ENCODE data around the gene POLN.
A peak's percentile ranks its signal among the peaks of the same experiment; 100 is the strongest.

Gene POLN

GRCh38 chr4:2103127-2103842 lies 138.6 kb downstream of the POLN start:
- DNase-seq, result no peak

- DNase-seq, result no peak
Observed at GRCh38 chr4:2102045-2102883, 139.7 kb downstream of the POLN start.

DNA sequence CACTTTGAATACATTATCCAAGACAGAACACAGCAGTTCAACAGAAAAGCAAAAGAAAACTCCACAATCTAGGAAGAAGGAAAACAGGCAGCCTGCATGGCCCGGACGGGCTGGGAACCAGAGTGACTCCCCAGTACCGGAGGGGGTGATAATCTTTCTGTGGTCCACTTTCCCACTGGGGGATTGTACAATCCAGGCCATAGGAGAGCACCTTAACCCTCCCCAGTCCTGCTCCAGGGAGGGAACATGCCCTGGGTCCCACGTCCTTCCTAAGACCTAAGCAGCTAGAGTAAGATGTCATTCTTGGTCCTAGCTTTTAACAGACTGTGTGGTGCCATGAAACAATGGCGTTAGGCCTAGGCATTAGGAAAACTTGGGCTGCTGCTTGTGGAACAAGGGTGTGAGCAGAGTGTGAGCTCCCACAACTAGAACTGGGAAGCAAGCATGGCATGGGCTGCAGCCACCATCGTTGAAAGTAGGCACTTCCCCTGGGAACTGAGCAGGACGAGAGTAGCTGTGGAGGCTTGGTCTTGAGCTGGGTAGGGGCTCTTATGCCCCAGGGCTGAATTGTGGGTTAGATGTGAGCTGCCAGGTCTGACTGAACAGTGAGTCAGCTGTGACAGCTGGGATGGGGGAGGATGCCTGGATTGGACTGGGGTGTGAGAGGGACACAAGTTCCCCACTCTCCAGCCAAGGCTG lies 140.4 kb downstream of the POLN start:
- no peak for DNase-seq

DNA sequence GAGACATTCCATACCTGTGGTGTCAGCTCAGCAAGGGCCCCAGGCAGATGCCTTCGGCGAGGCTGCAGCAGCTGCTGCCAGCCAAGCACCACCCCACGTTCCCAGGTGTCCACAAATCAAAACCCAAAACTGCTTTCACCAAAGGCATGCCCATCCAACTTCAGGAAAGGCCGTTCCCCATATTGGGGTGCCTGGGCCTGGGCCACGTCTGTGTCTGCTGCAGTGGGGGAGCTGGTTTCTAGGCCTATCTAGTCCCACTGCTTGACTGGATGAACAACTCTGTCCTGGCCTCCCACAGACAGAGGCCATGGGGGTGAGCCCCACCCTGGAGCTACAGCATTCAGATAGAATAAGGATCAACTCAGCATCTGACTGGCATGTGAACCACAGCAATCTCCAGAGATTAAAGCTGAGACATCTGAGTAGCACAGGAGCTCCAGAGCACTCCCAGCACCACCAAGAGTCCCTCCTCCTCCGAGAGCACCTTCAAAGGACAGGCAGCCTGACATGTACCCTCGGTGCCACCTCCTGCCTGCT lies 145.8 kb downstream of the POLN start:
- DNase-seq, result no peak

GRCh38 chr4:2095236-2096072 lies 146.5 kb downstream of the POLN start:
- no peak for DNase-seq

DNA sequence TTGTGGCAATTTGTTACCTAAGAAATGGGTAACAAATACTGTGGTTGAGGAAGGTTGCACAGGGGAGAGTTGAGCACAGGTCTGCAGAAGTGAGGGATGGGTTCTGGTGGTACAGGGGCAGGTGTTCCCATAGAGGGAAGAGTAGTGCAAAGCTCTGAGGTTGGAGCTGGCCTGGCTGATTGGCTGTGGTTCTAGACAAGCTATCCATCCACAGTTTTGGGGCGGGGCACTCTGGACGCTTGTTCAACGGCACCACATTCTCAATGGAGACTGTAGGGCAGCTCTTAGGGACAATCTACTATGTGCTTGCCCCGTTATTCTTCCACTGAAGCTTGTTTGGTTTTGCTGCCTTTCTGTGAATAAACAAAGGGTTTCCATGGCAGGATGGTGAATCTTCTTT lies 147.4 kb downstream of the POLN start:
- DNase-seq, result no peak

GRCh38 chr4:2093265-2093664 lies 148.7 kb downstream of the POLN start:
- no peak for DNase-seq

DNA sequence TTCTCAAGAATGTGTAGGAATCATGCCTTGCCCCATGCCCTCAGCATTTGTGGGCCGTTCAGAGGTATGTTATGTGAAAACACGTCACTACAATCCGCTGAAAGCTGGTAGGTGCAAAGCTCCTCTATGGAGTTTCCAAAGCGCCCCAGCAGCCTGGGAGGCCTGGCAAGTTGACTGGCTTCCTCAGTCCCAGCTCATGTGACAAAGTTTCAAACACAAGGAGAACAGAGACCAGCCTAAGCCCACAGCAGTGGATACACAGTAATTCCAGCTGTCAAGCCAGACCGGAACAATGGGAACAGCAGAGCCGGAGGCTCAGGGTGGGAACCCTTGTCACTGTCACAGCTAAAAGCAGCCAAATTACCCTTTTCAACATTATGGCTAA lies 149.3 kb downstream of the POLN start:
- no peak for DNase-seq

DNA sequence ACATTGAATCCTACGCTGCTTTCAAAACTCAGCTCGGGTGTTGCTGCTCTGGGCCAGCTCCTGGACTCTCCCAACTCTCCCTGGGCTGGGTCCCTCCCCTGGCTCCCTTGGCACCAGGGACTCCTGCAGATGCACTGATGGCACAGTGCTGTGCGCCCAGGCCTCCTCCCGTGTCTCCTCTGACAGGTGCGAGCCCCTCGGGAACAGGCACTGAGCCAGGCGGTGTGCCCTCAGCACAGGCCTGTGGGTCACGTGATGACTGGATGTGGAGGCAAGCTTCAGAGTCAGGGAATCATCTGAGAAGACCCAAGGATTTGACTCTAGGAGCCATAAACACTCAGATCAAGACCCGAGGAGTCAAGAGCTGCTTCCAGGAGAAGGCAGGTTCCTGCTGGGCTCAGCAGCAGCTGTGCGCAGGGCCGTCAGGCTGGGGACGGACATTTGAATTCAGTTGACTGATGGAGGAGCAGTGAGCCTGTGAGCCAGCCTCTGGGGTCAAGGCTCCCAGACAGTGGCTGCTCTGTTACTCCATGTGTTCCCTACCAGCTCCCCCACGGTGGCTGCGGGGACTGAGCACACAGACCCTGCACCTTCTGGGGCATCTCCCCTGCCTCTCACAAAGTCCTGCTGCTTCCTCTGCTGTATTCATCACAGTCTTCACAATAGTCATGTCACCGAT lies 149.8 kb downstream of the POLN start:
- DNase-seq, result no peak

- DNase-seq, result no peak
Observed at GRCh38 chr4:2090642-2091041, 151.3 kb downstream of the POLN start.

DNA sequence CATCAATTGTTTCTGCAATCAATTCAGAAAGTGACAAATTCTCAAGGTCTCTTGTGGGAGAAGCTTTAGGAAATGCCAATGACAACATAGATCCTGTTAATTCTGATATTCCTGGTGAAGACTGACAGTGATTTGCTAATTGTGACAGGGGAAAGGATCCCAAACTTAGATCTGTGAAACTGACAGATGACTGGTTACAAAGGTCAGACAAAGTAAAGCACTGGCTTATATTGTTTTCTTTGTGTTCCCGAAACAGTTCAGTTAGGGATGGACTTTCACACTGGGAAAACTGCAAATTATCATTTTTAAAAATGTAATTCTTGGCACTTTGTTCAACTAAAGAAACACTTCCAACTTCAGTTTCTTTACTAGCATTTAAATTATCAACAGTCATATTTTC lies 152.7 kb downstream of the POLN start:
- no peak for DNase-seq

- no peak for DNase-seq
Observed at GRCh38 chr4:2087170-2087569, 154.8 kb downstream of the POLN start.

- peak; percentile 98 for DNase-seq
Observed at GRCh38 chr4:2085496-2085901, 156.4 kb downstream of the POLN start.

DNA sequence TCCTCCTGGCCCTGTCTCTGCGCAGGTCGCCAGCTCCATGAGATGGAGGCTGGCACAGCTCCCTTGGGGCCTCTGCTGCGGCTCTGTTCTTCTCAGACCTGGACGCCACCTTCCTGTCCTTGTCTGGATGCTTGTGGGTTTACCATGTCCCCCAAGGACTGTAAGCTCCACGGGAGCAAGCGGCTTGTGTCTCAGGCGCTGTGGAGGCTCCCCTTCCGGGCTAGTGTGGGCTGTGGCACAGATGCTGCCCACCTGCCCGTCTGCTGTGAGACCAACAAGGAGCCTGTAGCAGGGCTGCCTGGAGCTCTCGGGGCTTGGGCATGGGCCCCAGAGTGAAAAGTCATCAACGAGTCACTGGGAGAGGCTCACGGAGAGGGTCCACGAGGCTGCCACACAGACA lies 157.6 kb downstream of the POLN start:
- no peak for DNase-seq

DNA sequence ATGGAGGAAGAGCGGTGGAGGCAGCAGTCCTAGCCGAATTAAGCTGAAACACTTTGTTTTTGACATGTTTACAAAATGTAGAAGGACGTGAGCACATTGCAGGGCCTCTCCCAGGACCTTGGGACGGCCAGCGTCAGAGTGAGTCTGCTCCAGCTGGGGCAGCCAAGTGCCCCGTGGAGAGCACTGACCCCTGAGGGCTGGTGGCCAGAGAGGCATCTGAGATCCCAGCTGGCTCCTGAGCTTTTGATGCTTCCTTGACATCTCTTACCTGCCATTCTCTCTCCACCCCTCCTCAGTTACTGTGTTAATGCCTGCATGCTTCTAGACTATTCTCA lies 158.1 kb downstream of the POLN start:
- DNase-seq, result no peak

GRCh38 chr4:2083116-2083825 lies 158.7 kb downstream of the POLN start:
- no peak for DNase-seq

DNA sequence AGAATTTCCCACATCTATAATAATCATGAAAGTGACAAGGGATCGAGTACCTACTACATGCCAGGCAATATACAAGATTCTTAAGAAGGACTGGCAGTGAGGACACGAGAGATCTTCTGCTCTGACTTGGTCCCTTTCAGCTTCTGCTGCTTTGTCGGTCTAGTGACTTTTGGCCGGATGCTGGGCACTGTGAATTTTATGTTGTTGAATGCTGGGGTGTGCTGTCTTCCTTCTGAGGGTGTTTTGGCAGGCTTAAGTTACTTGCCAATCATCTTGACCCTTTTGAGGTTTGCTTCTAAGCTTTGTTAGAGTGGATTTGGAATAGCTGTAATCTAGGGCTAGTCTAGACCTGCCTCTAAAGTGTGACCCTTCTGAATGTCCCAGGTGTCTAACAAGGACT lies 159.3 kb downstream of the POLN start:
- DNase-seq, result no peak

DNA sequence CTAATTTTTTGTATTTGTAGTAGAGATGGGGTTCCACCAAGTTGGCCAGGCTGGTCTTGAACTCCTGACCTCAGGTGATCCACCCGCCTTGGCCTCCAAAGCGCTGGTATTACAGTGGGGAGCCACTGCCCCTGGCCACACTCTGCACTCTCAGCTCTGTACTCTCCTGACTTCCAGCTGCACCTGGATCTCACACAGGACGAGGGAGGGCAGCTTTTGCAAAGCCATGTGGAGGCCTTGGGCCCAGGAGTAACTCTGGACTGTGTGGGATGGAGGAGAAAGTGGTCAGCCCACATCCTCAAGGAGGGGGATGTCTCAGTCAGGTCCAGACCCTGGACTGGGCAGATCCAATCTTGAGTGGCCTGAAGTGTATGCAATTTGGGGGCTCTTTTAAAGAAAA lies 159.8 kb downstream of the POLN start:
- DNase-seq, result no peak

DNA sequence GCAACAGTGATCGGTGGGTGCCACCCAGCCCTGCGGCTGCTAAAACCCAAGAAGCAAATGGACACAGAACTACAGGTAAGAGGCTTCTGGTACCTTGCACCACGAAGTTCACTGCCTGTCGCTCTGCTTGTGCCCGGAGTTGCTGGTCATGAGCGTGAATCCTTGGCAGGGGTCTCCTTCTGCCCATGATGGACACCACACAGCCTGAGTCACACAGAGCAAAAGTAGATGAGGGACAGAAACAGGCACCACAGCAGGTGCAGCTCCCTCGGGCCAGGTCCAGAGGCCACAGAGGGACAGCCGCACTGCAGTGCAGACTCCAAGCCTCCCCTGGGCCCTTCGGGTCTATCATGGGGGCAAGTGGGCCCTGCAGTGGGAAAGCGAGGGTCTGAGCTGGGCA lies 160.4 kb downstream of the POLN start:
- no peak for DNase-seq

DNA sequence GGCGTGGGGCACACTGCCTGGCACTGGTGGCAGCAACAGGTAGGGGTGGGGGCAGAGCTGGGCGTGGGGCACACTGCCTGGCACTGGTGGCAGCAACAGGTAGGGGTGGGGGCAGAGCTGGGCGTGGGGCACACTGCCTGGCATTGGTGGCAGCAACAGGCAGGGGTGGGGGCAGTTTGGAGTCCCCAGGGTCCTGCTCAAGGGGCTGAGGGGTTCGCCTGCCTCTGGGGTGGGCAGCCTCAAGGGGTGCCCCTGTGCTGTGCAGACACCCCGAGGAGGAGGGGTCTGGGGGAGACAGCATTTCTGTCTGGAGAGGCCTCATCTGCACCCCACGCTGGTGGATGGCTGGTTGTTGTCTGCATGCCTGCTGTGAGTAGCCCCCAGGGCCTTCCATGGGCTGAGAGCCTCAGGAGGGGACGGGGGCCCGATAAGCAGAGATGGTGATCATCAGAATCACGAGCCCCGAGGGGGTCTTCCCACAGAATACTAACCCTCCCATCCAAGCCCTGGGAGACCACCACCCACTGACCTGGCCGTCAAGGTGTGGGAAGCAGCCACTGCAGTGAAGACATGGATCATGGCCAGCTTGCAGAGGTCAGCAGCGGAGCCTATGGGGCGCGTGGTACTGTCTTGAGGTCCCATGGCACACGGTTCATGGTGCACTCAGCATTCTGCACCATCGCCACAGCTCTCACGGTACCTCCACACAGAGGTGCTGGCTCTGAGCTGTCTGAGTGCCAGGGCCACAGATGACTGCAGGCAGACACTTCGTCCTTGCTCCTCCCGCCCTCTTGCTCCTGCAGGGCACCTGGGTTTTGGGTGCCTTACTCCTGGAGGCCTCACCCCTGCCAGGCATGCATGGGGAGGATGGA lies 161.3 kb downstream of the POLN start:
- DNase-seq, result no peak

GRCh38 chr4:2079926-2080325 lies 162.0 kb downstream of the POLN start:
- DNase-seq, result no peak
